ENCODE data around the gene LRRC28.

The LRRC28 gene

GRCh38 chr15:99250001-99250400 is 1.3 kb upstream of the LRRC28 start:
- FAIRE-seq, result no peak

DNA sequence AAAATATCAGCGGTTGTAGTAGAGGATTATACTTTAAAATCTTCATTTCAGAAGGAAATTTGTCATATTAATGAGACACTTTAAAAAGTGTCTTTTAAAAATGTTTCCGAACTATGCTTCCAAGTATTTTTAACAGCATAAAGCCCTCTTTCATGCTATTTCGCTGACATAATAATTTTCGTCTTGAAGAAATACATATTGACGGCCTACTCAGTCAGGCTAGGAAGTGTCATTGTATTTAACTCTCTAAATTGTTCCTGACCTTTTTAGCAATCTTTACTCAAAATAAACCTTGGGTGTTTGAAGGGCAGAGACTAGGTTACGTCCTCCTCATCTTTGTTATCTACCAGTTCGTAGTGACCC is 806 bp upstream of the LRRC28 start:
- no peak for FAIRE-seq

- no peak for FAIRE-seq
Measured at GRCh38 chr15:99252326-99252725, 1.0 kb downstream of the LRRC28 start.

GRCh38 chr15:99253381-99254090 is 2.3 kb downstream of the LRRC28 start:
- FAIRE-seq, result no peak

- no peak for FAIRE-seq
Measured at GRCh38 chr15:99257107-99257750, 5.9 kb downstream of the LRRC28 start.

DNA sequence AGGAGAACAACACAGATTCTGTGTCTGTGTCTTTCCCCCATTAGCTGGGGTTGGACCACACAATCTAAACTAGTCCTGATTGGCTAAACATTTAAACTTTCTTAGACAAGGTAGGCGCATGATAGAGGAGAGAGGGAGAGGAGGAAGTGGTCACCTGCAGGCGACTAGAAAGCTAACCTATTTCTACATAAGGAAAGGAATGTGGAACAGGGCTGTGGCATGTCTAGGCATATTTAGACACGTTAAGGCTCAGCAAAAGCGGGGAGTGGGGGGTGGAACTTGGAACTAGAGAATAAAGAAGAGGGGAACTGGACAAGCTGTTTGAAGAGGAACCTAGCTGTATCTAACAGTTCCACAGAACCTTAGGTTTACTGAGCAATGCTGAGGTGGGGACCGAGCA is 12.8 kb downstream of the LRRC28 start:
- FAIRE-seq, result no peak

GRCh38 chr15:99265541-99266070 is 14.3 kb downstream of the LRRC28 start:
- no peak for FAIRE-seq

DNA sequence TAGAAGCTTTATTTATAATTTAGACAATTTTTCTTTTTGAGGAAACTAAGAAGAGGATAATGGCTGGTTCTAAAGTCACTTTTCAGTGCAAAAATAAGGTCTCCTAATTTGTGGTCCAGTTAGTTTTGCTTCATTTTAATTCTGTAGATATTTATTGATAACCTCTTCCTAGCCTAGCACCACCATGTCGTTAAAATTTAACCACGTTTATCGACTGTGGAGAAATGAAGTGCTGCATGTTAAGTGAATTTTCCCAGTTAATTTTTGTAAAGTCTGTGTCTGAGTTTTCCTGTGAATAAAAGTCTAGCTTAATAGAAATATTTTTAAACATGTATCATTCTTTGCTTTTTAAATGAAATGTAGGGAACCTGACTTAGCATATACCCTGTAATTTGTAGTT is 16.7 kb downstream of the LRRC28 start:
- no peak for FAIRE-seq

GRCh38 chr15:99268431-99268830 is 17.1 kb downstream of the LRRC28 start:
- no peak for FAIRE-seq

DNA sequence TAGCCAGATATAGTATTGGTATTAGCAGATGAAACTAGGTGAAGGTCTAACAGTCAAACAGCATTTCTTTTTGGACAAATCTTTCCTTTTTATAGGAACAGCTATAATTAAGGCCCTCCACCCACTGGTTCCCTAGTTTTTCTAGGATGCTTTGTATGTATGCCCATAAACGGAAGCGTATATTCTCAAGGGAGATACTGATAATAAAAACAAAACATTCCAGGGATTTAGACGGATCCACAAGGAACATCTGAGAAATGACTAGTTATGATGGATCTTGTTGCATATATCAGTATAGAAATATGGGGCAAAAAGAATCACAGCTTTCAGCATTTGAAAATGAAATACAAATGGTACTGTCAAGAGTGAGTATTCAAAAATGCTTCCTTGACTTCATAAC is 22.5 kb downstream of the LRRC28 start:
- no peak for FAIRE-seq

- no peak for FAIRE-seq
Measured at GRCh38 chr15:99275061-99275460, 23.8 kb downstream of the LRRC28 start.

DNA sequence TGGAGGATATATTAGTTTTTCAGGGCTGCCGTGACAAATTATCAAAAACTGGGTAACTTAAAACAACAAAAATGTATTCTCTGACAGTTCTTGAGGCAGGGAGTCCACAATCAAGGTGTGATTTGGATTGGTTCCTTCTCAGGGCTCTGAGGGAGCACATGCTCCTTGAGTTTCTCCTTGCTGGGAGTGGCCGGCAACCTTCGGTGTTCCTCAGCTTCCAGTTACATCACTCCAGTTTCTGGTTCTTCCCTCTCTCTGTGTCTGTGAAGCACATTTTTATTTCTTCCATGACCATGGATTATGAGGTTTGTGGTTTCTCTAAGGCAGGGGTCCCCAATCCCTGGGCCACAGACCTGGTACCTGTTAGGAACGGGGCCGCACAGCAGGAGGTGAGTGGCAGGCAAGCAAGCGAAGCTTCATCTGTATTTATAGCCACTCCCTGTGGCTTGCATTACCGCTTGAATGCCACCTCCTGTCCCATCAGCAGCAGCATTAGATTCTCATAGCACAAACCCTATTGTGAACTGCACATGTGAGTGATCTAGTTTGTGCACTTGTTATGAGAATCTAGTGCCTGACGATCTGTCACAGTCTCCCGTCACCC is 24.3 kb downstream of the LRRC28 start:
- no peak for FAIRE-seq

- no peak for FAIRE-seq
Measured at GRCh38 chr15:99279290-99279689, 28.0 kb downstream of the LRRC28 start.

DNA sequence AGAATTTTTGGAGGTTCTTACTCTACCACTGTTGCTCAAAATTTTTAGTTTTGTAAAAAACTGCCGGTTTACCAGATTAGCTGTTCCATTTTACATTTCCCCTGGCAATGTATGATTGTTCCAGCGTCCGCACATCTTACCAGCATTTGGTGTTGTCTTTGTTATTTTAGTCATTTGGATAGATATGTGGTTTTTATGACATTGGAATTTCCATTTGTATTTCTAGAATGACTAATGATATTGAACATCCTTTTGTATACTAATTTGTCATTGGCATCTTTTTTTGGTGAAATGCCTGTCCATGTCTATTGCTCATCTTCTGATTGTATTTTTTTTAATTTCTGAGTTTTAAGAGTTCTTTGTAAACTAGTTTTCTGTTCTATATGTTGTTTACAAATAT is 28.5 kb downstream of the LRRC28 start:
- no peak for FAIRE-seq

DNA sequence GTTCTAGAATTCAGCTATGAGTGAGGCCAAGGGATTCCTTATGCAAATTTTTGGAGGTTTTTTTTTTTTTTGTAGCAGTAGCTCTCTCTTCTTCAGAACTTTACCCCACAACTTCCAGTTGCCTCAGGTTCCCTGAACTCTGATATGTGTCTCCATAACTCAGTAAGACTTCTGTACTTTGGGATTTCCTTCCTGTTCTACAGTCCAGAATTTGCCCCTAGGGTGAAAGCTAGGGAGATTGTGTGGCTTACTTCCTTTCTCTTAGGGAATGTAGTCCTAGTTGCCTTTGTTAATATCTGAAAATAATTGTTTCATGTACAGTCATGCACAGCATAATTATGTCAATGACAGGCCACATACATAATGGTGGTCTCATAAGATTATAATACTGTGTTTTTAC is 30.8 kb downstream of the LRRC28 start:
- FAIRE-seq, result no peak

GRCh38 chr15:99282586-99282985 is 31.3 kb downstream of the LRRC28 start:
- FAIRE-seq, result no peak

GRCh38 chr15:99283717-99284116 is 32.4 kb downstream of the LRRC28 start:
- FAIRE-seq, result no peak

GRCh38 chr15:99291643-99292042 is 40.4 kb downstream of the LRRC28 start:
- no peak for FAIRE-seq

GRCh38 chr15:99295840-99296239 is 44.6 kb downstream of the LRRC28 start:
- FAIRE-seq, result no peak

DNA sequence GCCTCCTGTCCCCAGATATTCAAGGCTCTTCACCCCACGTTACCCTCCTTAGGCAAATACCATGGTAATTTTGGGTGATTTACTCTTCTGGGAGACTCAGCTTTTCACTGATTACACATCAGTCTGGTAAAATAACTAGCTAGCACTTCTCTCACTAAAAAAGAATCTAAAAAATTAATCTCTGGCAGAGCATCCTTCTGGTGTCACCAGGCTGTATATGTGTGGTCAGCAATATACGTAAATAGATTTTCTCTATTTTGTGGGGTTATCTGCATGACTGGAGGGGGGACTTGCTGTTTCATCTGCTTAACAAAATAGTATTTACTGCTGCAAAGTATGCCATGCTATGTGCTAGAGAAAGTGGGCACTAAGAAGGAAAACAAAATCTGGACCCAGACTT is 45.1 kb downstream of the LRRC28 start:
- no peak for FAIRE-seq

- FAIRE-seq, result no peak
Measured at GRCh38 chr15:99303907-99304306, 52.6 kb downstream of the LRRC28 start.

GRCh38 chr15:99305761-99306505 is 54.7 kb downstream of the LRRC28 start:
- no peak for FAIRE-seq

- FAIRE-seq, result no peak
Measured at GRCh38 chr15:99306694-99307338, 55.5 kb downstream of the LRRC28 start.
